HFF-Myc (cell line): ENCODE data around the gene GLDN.
"Not testable (repeated sequence)": the region's sequence is repeated elsewhere in the genome, so short reads cannot be mapped to it uniquely, and the experiment has no call there.

Experiments used
- DNase-seq: peaks from one replicate; pipeline ENCODE4 v3.0.0-alpha.2; 2011; ENCODE audit warnings: low read depth; ENCODE audit errors: extremely low read depth
- H3K4me3 ChIP-seq: replicated peaks from 2 replicates; pipeline ENCODE4 v1.5.1; 2011; ENCODE audit warnings: low read depth, mild to moderate bottlenecking, control low read depth, low read length
- TF ChIP-seq, protein P1 (sequence below): IDR thresholded peaks from 2 replicates; pipeline ENCODE4 v1.5.1; 2012; ENCODE audit warnings: mild to moderate bottlenecking, low read depth, low read length, control low read depth; ENCODE audit errors: missing control alignments

GLDN gene

DNA sequence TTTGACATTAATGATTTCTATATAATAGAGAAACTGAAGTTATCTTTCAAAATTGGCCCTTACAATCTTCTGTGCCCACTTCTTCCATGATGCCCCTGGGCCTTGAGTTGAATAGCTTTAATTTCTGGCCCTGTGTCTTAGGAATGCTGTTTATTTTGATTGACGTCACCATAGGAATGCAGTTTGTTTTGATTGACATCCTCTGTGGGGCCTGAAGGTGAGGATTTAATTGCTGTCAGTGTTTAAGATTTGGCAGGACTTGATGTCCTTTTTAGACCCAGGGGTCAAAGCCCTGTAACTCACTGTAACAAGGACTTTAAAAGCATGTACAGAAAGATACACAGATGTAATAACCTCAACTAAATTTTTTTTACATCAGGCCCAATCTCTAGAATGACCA, 83.3 kb downstream of the GLDN start:
- no peak overlapping the region for H3K4me3 ChIP-seq
- TF ChIP-seq, protein P1, sequence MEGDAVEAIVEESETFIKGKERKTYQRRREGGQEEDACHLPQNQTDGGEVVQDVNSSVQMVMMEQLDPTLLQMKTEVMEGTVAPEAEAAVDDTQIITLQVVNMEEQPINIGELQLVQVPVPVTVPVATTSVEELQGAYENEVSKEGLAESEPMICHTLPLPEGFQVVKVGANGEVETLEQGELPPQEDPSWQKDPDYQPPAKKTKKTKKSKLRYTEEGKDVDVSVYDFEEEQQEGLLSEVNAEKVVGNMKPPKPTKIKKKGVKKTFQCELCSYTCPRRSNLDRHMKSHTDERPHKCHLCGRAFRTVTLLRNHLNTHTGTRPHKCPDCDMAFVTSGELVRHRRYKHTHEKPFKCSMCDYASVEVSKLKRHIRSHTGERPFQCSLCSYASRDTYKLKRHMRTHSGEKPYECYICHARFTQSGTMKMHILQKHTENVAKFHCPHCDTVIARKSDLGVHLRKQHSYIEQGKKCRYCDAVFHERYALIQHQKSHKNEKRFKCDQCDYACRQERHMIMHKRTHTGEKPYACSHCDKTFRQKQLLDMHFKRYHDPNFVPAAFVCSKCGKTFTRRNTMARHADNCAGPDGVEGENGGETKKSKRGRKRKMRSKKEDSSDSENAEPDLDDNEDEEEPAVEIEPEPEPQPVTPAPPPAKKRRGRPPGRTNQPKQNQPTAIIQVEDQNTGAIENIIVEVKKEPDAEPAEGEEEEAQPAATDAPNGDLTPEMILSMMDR = no peak
- no peak for DNase-seq

DNA sequence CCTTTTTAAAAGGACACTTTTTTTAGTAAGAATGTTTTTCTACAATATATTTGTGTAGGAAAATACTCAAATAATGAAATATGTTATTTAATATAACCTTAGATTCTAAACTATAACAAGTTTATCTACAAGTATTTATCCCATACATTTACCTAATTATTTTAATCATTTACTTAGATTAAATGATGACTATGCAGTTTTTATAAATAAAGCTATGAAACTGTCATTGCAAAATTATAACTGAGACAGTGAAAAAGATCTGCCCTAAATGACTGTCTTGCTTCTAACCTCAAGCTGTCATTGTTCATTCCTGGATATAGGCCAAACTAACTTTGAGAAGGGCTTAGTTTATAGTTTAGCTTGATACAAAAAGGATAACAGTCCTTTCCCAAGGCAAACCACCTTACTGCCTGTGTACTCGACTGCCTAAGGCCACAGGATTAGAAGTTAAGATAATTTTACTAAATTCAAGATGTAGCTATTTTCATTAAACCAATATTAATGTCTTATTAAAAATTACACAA, 84.1 kb downstream of the GLDN start:
- no peak for DNase-seq
- TF ChIP-seq, protein P1 = no peak

DNA sequence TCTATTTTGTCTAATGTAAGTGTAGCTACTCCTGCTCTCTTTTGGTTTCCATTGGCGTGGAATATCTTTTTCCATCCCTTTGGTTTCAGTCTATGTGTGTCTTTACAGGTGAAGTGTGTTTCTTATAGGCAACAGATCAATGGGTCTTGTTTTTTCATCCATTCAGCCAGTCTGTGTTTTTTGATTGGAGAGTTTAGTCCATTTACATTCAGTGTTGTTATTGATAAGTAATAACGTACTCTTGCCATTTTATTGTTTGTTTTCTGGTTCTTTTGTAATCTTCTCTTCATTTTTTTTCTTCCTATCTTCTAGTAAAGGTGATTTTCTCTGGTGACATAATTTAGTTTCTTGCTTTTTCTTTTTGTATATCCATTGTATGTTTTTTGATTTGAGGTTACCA, 97.1 kb downstream of the GLDN start:
- TF ChIP-seq, protein P1 = no peak
- no peak overlapping the region for H3K4me3 ChIP-seq
- no peak for DNase-seq

More for the DNA sequence above, 84.1 kb downstream of the GLDN start:
- H3K4me3 ChIP-seq = no peak overlapping the region

DNA sequence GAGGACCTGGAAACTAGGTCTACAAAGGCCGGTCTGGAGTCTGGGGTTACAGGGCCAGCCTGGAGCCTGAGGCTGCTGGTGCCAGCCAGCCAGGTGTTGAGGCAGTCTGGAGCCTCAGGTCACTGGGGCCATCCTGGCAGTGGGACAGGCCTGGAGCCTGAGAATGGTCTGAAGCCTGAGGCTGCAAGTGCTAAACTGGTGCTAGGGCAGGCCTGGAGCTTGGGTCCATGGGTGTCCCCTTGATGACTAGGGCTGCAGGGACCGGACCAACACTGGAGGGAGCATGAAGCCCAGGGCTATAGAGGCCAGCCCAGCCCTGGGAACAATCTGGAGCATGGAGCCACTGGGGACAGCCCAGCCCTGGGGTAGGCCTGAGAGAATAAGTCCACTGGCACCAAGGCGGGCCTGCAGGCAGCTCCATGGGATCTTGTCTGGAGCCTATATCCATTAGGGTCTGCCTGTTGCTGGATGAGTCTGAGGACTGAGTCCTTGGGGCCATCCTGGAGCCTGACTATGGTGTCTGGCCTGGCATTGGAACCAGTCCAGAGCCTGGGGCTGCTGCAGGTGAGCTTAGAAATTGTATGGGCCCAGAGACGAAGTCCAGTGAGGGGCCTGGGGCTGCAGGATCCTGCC, 101.9 kb downstream of the GLDN start:
- TF ChIP-seq, protein P1 = no peak
- H3K4me3 ChIP-seq = no peak overlapping the region
- no peak for DNase-seq

DNA sequence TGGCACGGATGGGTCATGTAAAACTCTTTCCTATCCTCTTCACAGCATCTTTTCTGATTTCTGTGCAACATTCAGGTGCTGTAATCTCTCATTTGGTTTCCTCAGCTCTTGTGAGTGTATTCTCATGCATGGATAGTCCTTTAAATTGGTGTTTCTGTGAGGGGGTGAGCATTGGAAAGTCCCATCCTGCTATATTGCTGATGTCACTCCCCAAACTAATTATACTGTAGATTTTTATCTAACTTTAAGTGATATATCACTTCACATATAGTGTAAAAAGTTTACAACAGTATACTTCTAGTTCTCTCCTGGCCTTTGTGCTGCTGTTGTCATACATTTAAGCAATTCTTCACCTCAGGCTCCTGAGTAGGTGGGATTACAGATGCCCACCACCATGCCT, 102.7 kb downstream of the GLDN start:
- no peak overlapping the region for H3K4me3 ChIP-seq
- no peak for DNase-seq
- TF ChIP-seq, protein P1 = no peak

DNA sequence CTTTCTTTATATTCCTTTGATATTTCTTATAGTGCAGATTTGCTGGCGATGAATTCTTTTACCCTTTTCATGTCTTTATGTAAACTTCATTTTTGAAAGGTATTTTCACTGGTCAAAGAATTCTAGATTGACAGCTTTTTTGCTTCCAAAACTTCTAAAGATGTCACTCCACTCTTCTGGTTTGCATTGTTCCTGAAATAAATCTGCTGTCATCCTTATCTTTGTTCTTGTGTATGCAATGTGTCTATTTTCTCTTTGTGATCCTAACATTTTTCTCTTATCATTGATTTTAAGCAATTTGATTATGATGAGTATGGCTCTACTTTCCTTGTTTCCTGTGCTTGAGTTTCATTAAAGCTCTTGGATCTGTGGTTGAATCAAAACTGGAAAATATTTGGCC, 103.4 kb downstream of the GLDN start:
- no peak overlapping the region for H3K4me3 ChIP-seq
- TF ChIP-seq, protein P1 = no peak
- DNase-seq = no peak

DNA sequence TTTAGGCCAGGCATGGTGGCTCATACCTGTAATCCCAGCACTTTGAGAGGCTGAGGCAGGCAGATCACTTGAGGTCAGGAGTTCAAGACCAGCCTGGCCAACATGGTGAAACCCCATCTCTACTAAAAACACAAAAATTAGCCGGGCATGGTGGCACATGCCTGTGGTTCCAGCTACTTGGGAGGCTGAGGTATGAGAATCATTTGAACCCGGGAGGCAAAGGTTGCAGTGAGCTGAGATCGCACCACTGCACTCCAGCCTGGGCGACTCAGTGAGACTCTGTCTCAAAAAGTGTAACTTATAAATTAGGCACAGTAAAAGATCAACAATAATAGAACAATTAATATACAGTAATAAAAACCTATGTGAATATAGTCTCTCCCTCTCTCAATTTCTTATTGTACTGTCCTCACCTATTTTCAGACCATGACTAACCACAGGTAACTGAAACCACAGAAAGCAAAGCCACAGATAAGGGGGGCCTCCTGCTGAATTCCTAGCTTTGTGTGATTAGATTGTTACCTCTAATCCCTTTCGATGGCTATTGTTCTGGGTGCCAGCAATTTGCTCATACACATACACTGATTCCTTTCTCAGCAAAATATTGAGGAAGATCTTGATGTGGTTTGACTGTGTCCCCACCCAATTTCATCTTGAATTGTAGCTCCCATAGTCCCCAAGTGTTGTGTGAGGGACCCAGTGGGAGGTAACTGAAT, 104.7 kb downstream of the GLDN start:
- not testable (repeated sequence) for DNase-seq, H3K4me3 ChIP-seq
